Thoracic aorta (tissue), 2 donors: Measurements from ENCODE around the gene TMEM161A. TPM values are rescaled to one million over a fixed set of nuclear protein-coding genes. Genes with fewer than 3 reads are reported as not detected.

Experiments
- ATAC-seq: fragments of 150-250 bp; one replicate; pipeline ENCODE4 v1.8.0; 2017; ENCODE audit warnings: low read depth; ENCODE audit not compliant: insufficient number of reproducible peaks, low FRiP score
- DNase-seq: peaks from one replicate; pipeline ENCODE4 v3.0.0-alpha.2; 2020; ENCODE audit warnings: low spot score
- H3K27ac ChIP-seq, 2 donors: fragments of 200-600 bp; sonication (generic); 1 replicate in 1 of 2; 2 replicates in 1 of 2; pipeline ENCODE4 v1.5.1; 2016; ENCODE audit warnings: mild to moderate bottlenecking in 2 of 2, moderate library complexity in 2 of 2
- H3K27me3 ChIP-seq: fragments of 200-600 bp; sonication (generic); replicated peaks from 2 replicates; pipeline ENCODE4 v1.6.0; 2016; ENCODE audit warnings: mild to moderate bottlenecking; ENCODE audit not compliant: insufficient read depth
- H3K36me3 ChIP-seq: fragments of 200-600 bp; sonication (generic); one replicate; pipeline ENCODE4 v1.5.1; 2016
- H3K4me1 ChIP-seq, 2 donors: fragments of 200-600 bp; sonication (generic); 1 replicate in 1 of 2; 2 replicates in 1 of 2; pipeline versions ENCODE4 v1.5.1 to v1.6.0; 2016; ENCODE audit warnings: low read depth in 2 of 2, mild to moderate bottlenecking in 1 of 2; ENCODE audit not compliant: control insufficient read depth in 1 of 2
- H3K4me3 ChIP-seq: fragments of 200-600 bp; sonication (generic); 2 replicates; pipeline ENCODE4 v1.5.1; 2016; ENCODE audit warnings: mild to moderate bottlenecking
- H3K9me3 ChIP-seq: fragments of 200-600 bp; sonication (generic); 2 replicates; pipeline ENCODE4 v1.5.1; 2016
- total RNA-seq, 2 donors: library from RNA; depleted of rRNA; stranded (reverse); fragments of >200 nt; gene quantifications; one replicate each; pipeline versions ENCODE4 v1.1.0 to v1.2.3, GENCODE V29; 2016
- TF ChIP-seq, protein P1 (sequence below): fragments of 200-600 bp; sonication (generic); IDR thresholded peaks from one replicate; pipeline ENCODE4 v1.5.1; 2019; ENCODE audit warnings: antibody characterized with exemption

The TMEM161A gene
- total RNA-seq, 2 donors from 2014 or later, result 13.8 to 14.4 TPM

DNA sequence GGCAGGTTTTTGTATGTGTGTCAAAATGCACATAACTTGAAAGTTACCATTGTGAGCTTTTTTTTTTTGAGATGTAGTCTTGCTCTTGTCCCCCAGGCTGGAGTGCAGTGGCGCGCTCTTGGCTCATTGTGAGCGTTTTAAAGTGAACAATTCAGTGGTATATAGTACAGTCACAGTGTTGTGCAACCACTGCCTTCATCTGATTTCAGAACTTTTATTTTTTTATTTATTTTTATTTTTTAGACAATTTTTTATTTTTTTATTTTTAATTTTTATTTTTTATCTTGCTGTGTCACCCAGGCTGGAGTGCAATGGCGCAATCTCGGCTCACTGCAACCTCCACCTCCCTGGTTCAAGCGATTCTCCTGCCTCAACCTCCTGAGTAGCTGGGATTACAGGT lies 59.5 kb downstream of the TMEM161A start:
- DNase-seq (no peak), ATAC-seq (no peak)
- no peaks in the 10 kb centered on the region for H3K4me1 ChIP-seq
- no peaks in the 10 kb centered on the region for H3K36me3 ChIP-seq
- TF ChIP-seq, protein P1, sequence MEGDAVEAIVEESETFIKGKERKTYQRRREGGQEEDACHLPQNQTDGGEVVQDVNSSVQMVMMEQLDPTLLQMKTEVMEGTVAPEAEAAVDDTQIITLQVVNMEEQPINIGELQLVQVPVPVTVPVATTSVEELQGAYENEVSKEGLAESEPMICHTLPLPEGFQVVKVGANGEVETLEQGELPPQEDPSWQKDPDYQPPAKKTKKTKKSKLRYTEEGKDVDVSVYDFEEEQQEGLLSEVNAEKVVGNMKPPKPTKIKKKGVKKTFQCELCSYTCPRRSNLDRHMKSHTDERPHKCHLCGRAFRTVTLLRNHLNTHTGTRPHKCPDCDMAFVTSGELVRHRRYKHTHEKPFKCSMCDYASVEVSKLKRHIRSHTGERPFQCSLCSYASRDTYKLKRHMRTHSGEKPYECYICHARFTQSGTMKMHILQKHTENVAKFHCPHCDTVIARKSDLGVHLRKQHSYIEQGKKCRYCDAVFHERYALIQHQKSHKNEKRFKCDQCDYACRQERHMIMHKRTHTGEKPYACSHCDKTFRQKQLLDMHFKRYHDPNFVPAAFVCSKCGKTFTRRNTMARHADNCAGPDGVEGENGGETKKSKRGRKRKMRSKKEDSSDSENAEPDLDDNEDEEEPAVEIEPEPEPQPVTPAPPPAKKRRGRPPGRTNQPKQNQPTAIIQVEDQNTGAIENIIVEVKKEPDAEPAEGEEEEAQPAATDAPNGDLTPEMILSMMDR, result no peak
- no peak overlapping the region for H3K4me3 ChIP-seq
- H3K27me3 ChIP-seq, result no peaks in the 10 kb centered on the region
- H3K9me3 ChIP-seq, result no peaks in the 10 kb centered on the region
- no peak overlapping the region for H3K27ac ChIP-seq

- TF ChIP-seq, protein P1, result no peak
- DNase-seq (no peak), ATAC-seq (no peak)
- H3K27ac ChIP-seq, result no peak overlapping the region
- no peaks in the 10 kb centered on the region for H3K9me3 ChIP-seq
- no peaks in the 10 kb centered on the region for H3K27me3 ChIP-seq
- no peaks in the 10 kb centered on the region for H3K36me3 ChIP-seq
- no peak overlapping the region for H3K4me3 ChIP-seq
- no peaks in the 10 kb centered on the region for H3K4me1 ChIP-seq
Observed at GRCh38 chr19:19077103-19077502, 61.2 kb downstream of the TMEM161A start.

- Histone ChIP-seq H3K4me3 (no peak overlapping the region), H3K9me3 (no peaks in the 10 kb centered on the region), H3K27me3 (no peaks in the 10 kb centered on the region), H3K27ac (no peak overlapping the region), H3K4me1 (no peaks in the 10 kb centered on the region), H3K36me3 (no peaks in the 10 kb centered on the region)
- TF ChIP-seq, protein P1, result no peak
- DNase-seq, result no peak
- no peak for ATAC-seq
Observed at GRCh38 chr19:19076476-19076875, 61.8 kb downstream of the TMEM161A start.

GRCh38 chr19:19075126-19075525 lies 63.2 kb downstream of the TMEM161A start:
- Histone ChIP-seq H3K4me3 (no peak overlapping the region), H3K36me3 (no peaks in the 10 kb centered on the region), H3K9me3 (no peaks in the 10 kb centered on the region), H3K27me3 (no peaks in the 10 kb centered on the region), H3K27ac (no peak overlapping the region), H3K4me1 (no peaks in the 10 kb centered on the region)
- ATAC-seq (no peak), DNase-seq (no peak)
- TF ChIP-seq, protein P1, result no peak

DNA sequence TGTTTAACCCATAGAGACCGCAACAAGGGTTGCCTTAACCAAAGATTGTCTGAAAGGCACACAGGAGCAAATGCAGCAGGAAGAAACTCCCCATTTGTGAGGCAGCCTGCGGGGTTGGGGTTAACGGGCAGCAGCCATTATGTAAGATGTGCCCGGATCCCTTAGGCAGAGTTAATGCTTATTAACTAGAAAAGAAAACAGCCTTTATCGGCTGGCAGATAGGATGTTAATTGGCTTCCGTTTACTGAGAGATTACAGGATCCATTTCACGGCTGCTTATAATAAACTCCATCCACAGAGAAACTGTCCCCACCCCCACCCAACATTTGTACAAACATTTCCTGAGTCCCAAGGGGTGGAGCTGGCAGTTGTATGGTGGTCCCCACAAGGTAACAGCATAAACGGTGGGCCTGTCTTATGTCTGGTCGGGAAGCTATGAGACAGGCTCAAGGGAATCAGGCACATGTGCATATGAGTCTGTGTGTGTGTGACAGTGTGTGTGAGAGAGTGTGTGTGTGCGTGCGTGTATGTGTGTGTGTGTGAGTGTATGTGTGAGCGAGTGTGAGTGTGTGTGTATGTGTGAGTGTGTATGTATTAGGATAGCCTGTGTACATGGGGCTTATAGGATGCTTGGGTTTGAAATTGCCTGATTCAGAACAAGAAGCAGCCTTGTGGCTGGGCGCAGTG lies 63.9 kb downstream of the TMEM161A start:
- Histone ChIP-seq H3K27me3 (no peaks in the 10 kb centered on the region), H3K4me1 (no peaks in the 10 kb centered on the region), H3K4me3 (no peak overlapping the region), H3K9me3 (no peaks in the 10 kb centered on the region), H3K27ac (no peak overlapping the region), H3K36me3 (no peaks in the 10 kb centered on the region)
- DNase-seq, result no peak
- TF ChIP-seq, protein P1, result no peak
- ATAC-seq, result no peak
